ENCODE data around the gene OR10Z1.

DNA sequence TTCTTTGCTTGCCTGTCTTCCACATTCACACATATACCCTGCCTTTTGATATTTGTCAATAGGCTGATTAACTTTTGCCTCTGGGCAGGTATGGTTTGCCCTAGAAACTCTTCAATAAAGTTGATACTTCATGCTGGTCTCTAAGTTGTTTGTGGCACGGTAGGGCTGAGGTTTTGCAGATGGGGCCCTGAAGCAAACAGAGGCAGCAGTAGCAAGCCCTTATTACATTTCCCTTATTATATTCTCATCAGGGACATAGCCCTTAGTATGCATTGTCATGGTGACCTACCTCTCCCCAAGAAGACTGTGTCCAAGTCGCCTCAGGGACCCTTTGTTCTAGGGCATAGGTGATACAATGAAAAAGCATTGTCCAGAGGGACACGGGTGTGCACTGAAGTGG is 34.6 kb upstream of the OR10Z1 start, which contains the start of gene OR6P1:
- TF ChIP-seq, protein P1, sequence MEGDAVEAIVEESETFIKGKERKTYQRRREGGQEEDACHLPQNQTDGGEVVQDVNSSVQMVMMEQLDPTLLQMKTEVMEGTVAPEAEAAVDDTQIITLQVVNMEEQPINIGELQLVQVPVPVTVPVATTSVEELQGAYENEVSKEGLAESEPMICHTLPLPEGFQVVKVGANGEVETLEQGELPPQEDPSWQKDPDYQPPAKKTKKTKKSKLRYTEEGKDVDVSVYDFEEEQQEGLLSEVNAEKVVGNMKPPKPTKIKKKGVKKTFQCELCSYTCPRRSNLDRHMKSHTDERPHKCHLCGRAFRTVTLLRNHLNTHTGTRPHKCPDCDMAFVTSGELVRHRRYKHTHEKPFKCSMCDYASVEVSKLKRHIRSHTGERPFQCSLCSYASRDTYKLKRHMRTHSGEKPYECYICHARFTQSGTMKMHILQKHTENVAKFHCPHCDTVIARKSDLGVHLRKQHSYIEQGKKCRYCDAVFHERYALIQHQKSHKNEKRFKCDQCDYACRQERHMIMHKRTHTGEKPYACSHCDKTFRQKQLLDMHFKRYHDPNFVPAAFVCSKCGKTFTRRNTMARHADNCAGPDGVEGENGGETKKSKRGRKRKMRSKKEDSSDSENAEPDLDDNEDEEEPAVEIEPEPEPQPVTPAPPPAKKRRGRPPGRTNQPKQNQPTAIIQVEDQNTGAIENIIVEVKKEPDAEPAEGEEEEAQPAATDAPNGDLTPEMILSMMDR (IDR thresholded peaks at IDR 0.05; ENCODE audit: control extremely low read depth in 1 of 3, insufficient read depth in 1 of 3, low read depth in 1 of 3, low read length in 3 of 3), result no peak
- TF ChIP-seq BACH1 (IDR thresholded peaks at IDR 0.05; ENCODE audit: low read length) (no peak), YY1 (IDR thresholded peaks at IDR 0.05; ENCODE audit: low read depth, low read length) (no peak), TCF12 (IDR thresholded peaks at IDR 0.05; ENCODE audit: low read depth, low read length) (no peak), KDM5A (IDR thresholded peaks at IDR 0.05; ENCODE audit: low read length) (no peak), ZNF274 (IDR thresholded peaks at IDR 0.05; ENCODE audit: borderline replicate concordance, extremely low read depth, low read length) (no peak), FOSL1 (IDR thresholded peaks at IDR 0.05; ENCODE audit: insufficient read depth, low read depth, low read length) (no peak), SIRT6 (IDR thresholded peaks at IDR 0.05; ENCODE audit: low read length) (no peak), HDAC2 (IDR thresholded peaks at IDR 0.05; ENCODE audit: borderline replicate concordance in 1 of 2, low read depth in 2 of 2, low read length in 2 of 2) (no peak), GABPA (IDR thresholded peaks at IDR 0.05; ENCODE audit: borderline replicate concordance, insufficient read depth, low read length) (no peak), EP300 (IDR thresholded peaks at IDR 0.05; ENCODE audit: borderline replicate concordance in 1 of 2, low read depth in 2 of 2, low read length in 2 of 2) (no peak)
- TF ChIP-seq, protein P2, sequence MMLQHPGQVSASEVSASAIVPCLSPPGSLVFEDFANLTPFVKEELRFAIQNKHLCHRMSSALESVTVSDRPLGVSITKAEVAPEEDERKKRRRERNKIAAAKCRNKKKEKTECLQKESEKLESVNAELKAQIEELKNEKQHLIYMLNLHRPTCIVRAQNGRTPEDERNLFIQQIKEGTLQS (IDR thresholded peaks at IDR 0.05; ENCODE audit: insufficient read depth, low read depth, low read length), result no peak
